Upper lobe of left lung (tissue), 6 donors: ENCODE results near the gene RNF14. TPM values are rescaled to one million over a fixed set of nuclear protein-coding genes. Genes with fewer than 3 reads are reported as not detected.

Experiments used
- ATAC-seq, 2 donors: fragments of 200-7000 bp; cut with Tn5 transposase; one replicate each; pipeline ENCODE4 v1.9.1; 2022; ENCODE audit warnings: mild to moderate bottlenecking in 2 of 2, moderate library complexity in 2 of 2; ENCODE audit not compliant: low FRiP score in 2 of 2
- DNase-seq, 2 donors: peaks; one replicate each; pipeline ENCODE4 v3.0.0-alpha.2; 2019 to 2020
- H3K27ac ChIP-seq, 4 donors: fragments of 200-600 bp; sonication (generic); one replicate each; pipeline ENCODE4 v1.5.1; 2016 to 2019
- H3K27me3 ChIP-seq, 4 donors: fragments of 200-600 bp; sonication (generic); one replicate each; pipeline ENCODE4 v1.5.1; 2017 to 2019
- H3K36me3 ChIP-seq, 4 donors: fragments of 200-600 bp; sonication (generic); one replicate each; pipeline ENCODE4 v1.5.1; 2016 to 2019
- H3K4me1 ChIP-seq, 4 donors: fragments of 200-600 bp; sonication (generic); one replicate each; pipeline ENCODE4 v1.5.1; 2018 to 2019
- H3K4me3 ChIP-seq, 4 donors: fragments of 200-600 bp; sonication (generic); one replicate each; pipeline ENCODE4 v1.5.1; 2017 to 2019; ENCODE audit warnings: mild to moderate bottlenecking in 2 of 4, moderate library complexity in 1 of 4
- H3K9me3 ChIP-seq, 4 donors: fragments of 200-600 bp; sonication (generic); one replicate each; pipeline ENCODE4 v1.5.1; 2018 to 2019
- CTCF ChIP-seq, 6 experiments: fragments of 450-650 bp in 4 of 6; fragments of 200-600 bp in 2 of 6; sonication (generic) in 2 of 6; IDR thresholded peaks; one replicate each; pipeline ENCODE4 v1.5.1; 2016 to 2019; ENCODE audit warnings: antibody characterized with exemption in 6 of 6
- EP300 ChIP-seq, 4 donors: sonication (generic); formaldehyde crosslinking; IDR thresholded peaks; one replicate each; pipeline ENCODE4 v1.5.1; 2017; ENCODE audit warnings: antibody characterized with exemption in 4 of 4, control low read depth in 2 of 4
- POLR2A ChIP-seq, 4 donors: fragments of 450-650 bp; IDR thresholded peaks; one replicate each; pipeline ENCODE4 v1.5.1; 2016 to 2017; ENCODE audit warnings: antibody characterized with exemption in 4 of 4, mild to moderate bottlenecking in 2 of 4
- POLR2AphosphoS5 ChIP-seq, 2 donors: sonication (generic); formaldehyde crosslinking; IDR thresholded peaks; one replicate each; pipeline ENCODE4 v1.5.1; 2017; ENCODE audit warnings: antibody characterized with exemption in 2 of 2
- WGBS, 2 donors: methylation state at CpG; one replicate each; pipeline ENCODE4 v1.1.5; 2017 to 2018; 5-methylcytosine and 5-hydroxymethylcytosine counted together
- total RNA-seq, 6 donors: library from RNA; depleted of rRNA in 4 of 6; stranded (reverse); fragments of >200 nt in 4 of 6; gene quantifications; one replicate each; pipeline versions ENCODE4 v1.1.0 to v1.2.1, GENCODE V29; 2016 to 2021
- donor health status: DM: no; HTN: no; CAD: no; lungs with moderate emphysema.
- donor health status: DM: no; HTN: yes; CAD: no; lungs with severe emphysema.

Gene RNF14
- total RNA-seq, 6 donors from 2014 or later = 20.3 to 54.6 (median 44.3) TPM

GRCh38 chr5:142014911-142015584 lies 46.1 kb downstream of the RNF14 start:
- peaks cover 29 to 49% (median 33%) of the 10 kb centered on the region in 4 donors for H3K4me1 ChIP-seq
- no peaks in the 10 kb centered on the region for H3K9me3 ChIP-seq
- no peak for TF ChIP-seq POLR2A (IDR thresholded peaks at IDR 0.05)
- TF ChIP-seq EP300 (IDR thresholded peaks at IDR 0.05) = no peak
- peak; percentile 44 to 64 (median 54) for TF ChIP-seq CTCF (IDR thresholded peaks at IDR 0.05)
- TF ChIP-seq POLR2AphosphoS5 (IDR thresholded peaks at IDR 0.05) = no peak
- H3K27ac ChIP-seq = peak overlapping the region; percentile 39 to 79 (median 64)
- H3K27me3 ChIP-seq = no peaks in the 10 kb centered on the region
- peak; percentile 51 to 67 for ATAC-seq
- no peak overlapping the region for H3K4me3 ChIP-seq
- DNase-seq = no peak
- peaks cover 0 to 11% (median 0%) of the 10 kb centered on the region in 4 donors for H3K36me3 ChIP-seq
- 60 to 68% methylated on average over 7 of the region's 7 CpGs for WGBS, 2 donors

GRCh38 chr5:142015781-142016533 lies 47.1 kb downstream of the RNF14 start:
- H3K4me3 ChIP-seq = no peak overlapping the region
- H3K36me3 ChIP-seq = peaks cover 0 to 7% (median 0%) of the 10 kb centered on the region in 4 donors
- TF ChIP-seq EP300 (IDR thresholded peaks at IDR 0.05) = no peak
- peak in 1 of 4 donors; percentile 15 for TF ChIP-seq POLR2A (IDR thresholded peaks at IDR 0.05)
- peak in 1 of 2 donors; percentile 9 for TF ChIP-seq POLR2AphosphoS5 (IDR thresholded peaks at IDR 0.05)
- 34 to 39% methylated on average over 6 of the region's 6 CpGs for WGBS, 2 donors
- ATAC-seq (peak in 1 of 2 donors; percentile 37), DNase-seq (peak in 1 of 2 donors; percentile 46)
- no peaks in the 10 kb centered on the region for H3K27me3 ChIP-seq
- no peaks in the 10 kb centered on the region for H3K9me3 ChIP-seq
- H3K4me1 ChIP-seq = peaks cover 29 to 49% (median 33%) of the 10 kb centered on the region in 4 donors
- peak overlapping the region; percentile 39 to 79 (median 64) for H3K27ac ChIP-seq

GRCh38 chr5:142016556-142016955 lies 47.7 kb downstream of the RNF14 start:
- Histone ChIP-seq H3K4me3 (no peak overlapping the region), H3K36me3 (peaks cover 0 to 3% (median 0%) of the 10 kb centered on the region in 4 donors), H3K27ac (peak overlapping the region in 2 of 4 donors; percentile 39 to 79), H3K9me3 (no peaks in the 10 kb centered on the region), H3K4me1 (peaks cover 29 to 45% (median 33%) of the 10 kb centered on the region in 4 donors), H3K27me3 (no peaks in the 10 kb centered on the region)
- TF ChIP-seq CTCF (IDR thresholded peaks at IDR 0.05) = no peak
- no peak for TF ChIP-seq POLR2A (IDR thresholded peaks at IDR 0.05)
- no peak for TF ChIP-seq EP300 (IDR thresholded peaks at IDR 0.05)
- no peak for TF ChIP-seq POLR2AphosphoS5 (IDR thresholded peaks at IDR 0.05)
- DNase-seq (no peak), ATAC-seq (no peak)
- WGBS, 2 donors = 81 to 87% methylated on average over 4 of the region's 4 CpGs

- no peak overlapping the region for H3K27ac ChIP-seq
- no peak for ATAC-seq
- TF ChIP-seq POLR2A (IDR thresholded peaks at IDR 0.05) (no peak), CTCF (IDR thresholded peaks at IDR 0.05) (no peak), POLR2AphosphoS5 (IDR thresholded peaks at IDR 0.05) (no peak), EP300 (IDR thresholded peaks at IDR 0.05) (no peak)
- no peak for DNase-seq
- no peaks in the 10 kb centered on the region for H3K36me3 ChIP-seq
- H3K27me3 ChIP-seq = no peaks in the 10 kb centered on the region
- peaks cover 20 to 35% (median 24%) of the 10 kb centered on the region in 4 donors for H3K4me1 ChIP-seq
- H3K9me3 ChIP-seq = no peaks in the 10 kb centered on the region
- H3K4me3 ChIP-seq = no peak overlapping the region
- WGBS, 2 donors = 86 to 90% methylated on average over 5 of the region's 5 CpGs
Observed at GRCh38 chr5:142017832-142018427, 49.0 kb downstream of the RNF14 start.

GRCh38 chr5:142020122-142020659 lies 51.3 kb downstream of the RNF14 start:
- TF ChIP-seq CTCF (IDR thresholded peaks at IDR 0.05) (no peak), POLR2A (IDR thresholded peaks at IDR 0.05) (no peak), POLR2AphosphoS5 (IDR thresholded peaks at IDR 0.05) (no peak)
- Histone ChIP-seq H3K4me1 (peaks cover 11 to 20% (median 18%) of the 10 kb centered on the region in 4 donors), H3K9me3 (no peaks in the 10 kb centered on the region), H3K36me3 (no peaks in the 10 kb centered on the region), H3K27ac (no peak overlapping the region), H3K4me3 (no peak overlapping the region), H3K27me3 (no peaks in the 10 kb centered on the region)
- ATAC-seq (no peak), DNase-seq (no peak)
- WGBS, 2 donors = 85 to 90% methylated on average over 1 of the region's 1 CpG
